ENCODE measurements around the gene BACH2. TPM values are rescaled to one million over a fixed set of nuclear protein-coding genes. Genes with fewer than 3 reads are reported as not detected.

BACH2 gene
- total and polyA plus RNA-seq, 2 of the 8 experiments (the other 6 are each of a cell fraction or from before 2014, with no cell fraction given), result 1.9 to 5.9 TPM

DNA sequence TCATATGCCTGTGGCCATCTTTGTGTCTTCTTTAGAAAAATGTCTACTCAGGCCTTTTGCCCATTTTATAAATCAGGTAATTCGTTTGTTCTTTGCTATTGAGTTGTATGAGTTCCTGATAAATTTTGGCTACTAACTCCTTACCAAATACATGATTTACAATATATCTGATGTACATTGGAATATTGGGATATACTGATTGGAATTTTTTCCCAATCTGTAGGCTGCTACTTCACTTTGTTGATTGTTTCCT is 39.2 kb downstream of the BACH2 start:
- no peak overlapping the region for H2AK5ac ChIP-seq (ENCODE audit: low read depth, low read length)
- H3K56ac ChIP-seq (replicated peaks; ENCODE audit: insufficient read length, low read depth, low read length), result no peak overlapping the region
- ChIA-PET POLR2A (ENCODE audit: partially characterized antibody) (no interaction called here), CTCF (ENCODE audit: partially characterized antibody) (interaction anchor here (1.0 kb wide), 1 partner anchor 40 kb away, joined by 3 read pairs; no protein-coding TSS in a partner anchor)
- H3K4me3 ChIP-seq (ENCODE audit: extremely low read depth in 1 of 4, insufficient read depth in 2 of 4, low read depth in 3 of 4, low read length in 4 of 4), result no peak overlapping the region
- DNase-seq (ENCODE audit: low read depth in 1 of 2, low spot score in 2 of 2) (no peak), FAIRE-seq (no peak)
- H3K27ac ChIP-seq (ENCODE audit: low read depth, low read length), result no peak overlapping the region
- H4K91ac ChIP-seq (replicated peaks; ENCODE audit: insufficient read length, low read length), result no peak overlapping the region
- H2BK12ac ChIP-seq (ENCODE audit: low read depth, low read length), result no peak overlapping the region
- no peak overlapping the region for H2AFZ ChIP-seq (ENCODE audit: low read length)
- no peak overlapping the region for H2BK5ac ChIP-seq (ENCODE audit: low read depth, low read length)
- no peaks in the 10 kb centered on the region for H3K23me2 ChIP-seq (ENCODE audit: low read depth, low read length)
- H3K36me3 ChIP-seq (ENCODE audit: control insufficient read depth in 2 of 4, insufficient read depth in 4 of 4, low read length in 3 of 4), result no peaks in the 10 kb centered on the region
- H2BK15ac ChIP-seq (ENCODE audit: low read length), result no peak overlapping the region
- no peak overlapping the region for H2BK20ac ChIP-seq (ENCODE audit: low read length)
- no peaks in the 10 kb centered on the region for H4K20me1 ChIP-seq (replicated peaks in 1 of 2; ENCODE audit: control insufficient read depth in 1 of 2, insufficient read depth in 2 of 2, low read length in 2 of 2)
- no peak overlapping the region for H3K23ac ChIP-seq (ENCODE audit: insufficient read length)
- no peaks in the 10 kb centered on the region for H3K79me1 ChIP-seq (ENCODE audit: low read depth, low read length)
- H3K4me2 ChIP-seq (ENCODE audit: insufficient read depth in 1 of 2, low read depth in 2 of 2, low read length in 2 of 2), result no peak overlapping the region
- no peaks in the 10 kb centered on the region for H3K79me2 ChIP-seq (ENCODE audit: control insufficient read depth in 1 of 2, insufficient read depth in 2 of 2, low read length in 2 of 2)
- H3K4ac ChIP-seq (replicated peaks; ENCODE audit: insufficient read length, low read depth, low read length), result no peak overlapping the region
- H3K27me3 ChIP-seq (replicated peaks in 1 of 4; ENCODE audit: control insufficient read depth in 3 of 4, extremely low read depth in 1 of 4, insufficient read depth in 3 of 4, low read length in 3 of 4), result no peaks in the 10 kb centered on the region
- TF ChIP-seq BACH1 (IDR thresholded peaks at IDR 0.05; ENCODE audit: low read length), result no peak
- WGBS, 2 experiments (ENCODE audit: extremely low coverage in 1 of 2, insufficient coverage in 1 of 2, insufficient read length in 1 of 2, insufficient replicate concordance in 2 of 2, low coverage in 1 of 2, low lambda C conversion rate in 2 of 2, missing lambda C conversion rate in 1 of 2), result 84% methylated on average over 1 of the region's 1 CpG; no CpG with 5 or more reads in 1 of the 2 experiments
- H2BK120ac ChIP-seq (replicated peaks; ENCODE audit: low read depth, low read length), result no peak overlapping the region
- H3K4me1 ChIP-seq (replicated peaks in 1 of 4; ENCODE audit: control insufficient read depth in 3 of 4, insufficient read depth in 4 of 4, low read length in 3 of 4), result no peaks in the 10 kb centered on the region
- H3K9ac ChIP-seq (replicated peaks in 1 of 4; ENCODE audit: extremely low read depth in 1 of 4, low read depth in 3 of 4, low read length in 3 of 4), result no peak overlapping the region
- H4K8ac ChIP-seq (ENCODE audit: extremely low read depth, insufficient read depth, low read length), result no peak overlapping the region
- no peaks in the 10 kb centered on the region for H3K9me3 ChIP-seq (ENCODE audit: insufficient read depth in 2 of 2, low read depth in 1 of 2, low read length in 1 of 2)
- no peak overlapping the region for H3K14ac ChIP-seq (ENCODE audit: insufficient read length)
- no peak overlapping the region for H3K18ac ChIP-seq (ENCODE audit: extremely low read depth, low read length)
- H4K5ac ChIP-seq (ENCODE audit: insufficient read length, low read depth, low read length), result no peak overlapping the region
